ENCODE data around the gene ITPR2. TPM values are rescaled to one million over a fixed set of nuclear protein-coding genes. Genes with fewer than 3 reads are reported as not detected.

The ITPR2 gene
- total and polyA plus RNA-seq, 4 donors = 4.1 to 47.0 (median 26.5) TPM

DNA sequence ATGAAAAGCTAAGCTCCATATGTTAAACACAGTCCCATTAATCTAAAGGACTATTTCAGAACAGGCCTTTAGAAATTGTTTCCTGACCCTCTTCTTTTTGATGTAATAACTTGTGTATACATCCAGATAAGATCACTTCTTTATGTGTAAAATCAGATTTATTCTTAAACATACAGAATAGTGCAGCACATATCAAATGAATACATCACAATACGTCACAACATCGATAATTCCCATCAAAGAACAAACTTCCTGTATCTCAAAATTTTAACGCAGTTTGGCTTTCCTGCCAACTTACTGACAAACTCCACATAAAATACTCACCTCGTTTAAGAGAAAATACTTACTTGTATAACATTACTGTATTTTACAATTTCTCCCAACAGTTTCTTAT is 108.7 kb downstream of the ITPR2 start:
- ATAC-seq (ENCODE audit: insufficient read depth, low FRiP score) = no peak
- DNase-seq = peak in 1 of 3 donors; percentile 21
- TF ChIP-seq CTCF (IDR thresholded peaks at IDR 0.05; ENCODE audit: control extremely low read depth, extremely low read depth) = no peak
- Histone ChIP-seq H3K27me3 (ENCODE audit: control insufficient read depth in 3 of 3, insufficient read depth in 3 of 3, low read length in 2 of 3) (no peaks in the 10 kb centered on the region), H3K27ac (ENCODE audit: low read depth in 1 of 2, low read length in 1 of 2) (no peak overlapping the region), H3K9me3 (ENCODE audit: control insufficient read depth in 4 of 4, insufficient read depth in 3 of 4, low read length in 3 of 4) (no peaks in the 10 kb centered on the region), H3K4me1 (ENCODE audit: control insufficient read depth in 5 of 5, insufficient read depth in 5 of 5, low read length in 5 of 5) (peaks cover 0 to 14% (median 8%) of the 10 kb centered on the region in 5 donors), H3K4me3 (no peak overlapping the region), H3K9ac (ENCODE audit: insufficient read depth in 1 of 2, low read length in 2 of 2) (no peak overlapping the region), H3K36me3 (ENCODE audit: control insufficient read depth in 4 of 4, insufficient read depth in 4 of 4, low read length in 4 of 4) (no peaks in the 10 kb centered on the region)
- WGBS, 2 donors = 53 to 56% methylated on average over 4 of the region's 4 CpGs

DNA sequence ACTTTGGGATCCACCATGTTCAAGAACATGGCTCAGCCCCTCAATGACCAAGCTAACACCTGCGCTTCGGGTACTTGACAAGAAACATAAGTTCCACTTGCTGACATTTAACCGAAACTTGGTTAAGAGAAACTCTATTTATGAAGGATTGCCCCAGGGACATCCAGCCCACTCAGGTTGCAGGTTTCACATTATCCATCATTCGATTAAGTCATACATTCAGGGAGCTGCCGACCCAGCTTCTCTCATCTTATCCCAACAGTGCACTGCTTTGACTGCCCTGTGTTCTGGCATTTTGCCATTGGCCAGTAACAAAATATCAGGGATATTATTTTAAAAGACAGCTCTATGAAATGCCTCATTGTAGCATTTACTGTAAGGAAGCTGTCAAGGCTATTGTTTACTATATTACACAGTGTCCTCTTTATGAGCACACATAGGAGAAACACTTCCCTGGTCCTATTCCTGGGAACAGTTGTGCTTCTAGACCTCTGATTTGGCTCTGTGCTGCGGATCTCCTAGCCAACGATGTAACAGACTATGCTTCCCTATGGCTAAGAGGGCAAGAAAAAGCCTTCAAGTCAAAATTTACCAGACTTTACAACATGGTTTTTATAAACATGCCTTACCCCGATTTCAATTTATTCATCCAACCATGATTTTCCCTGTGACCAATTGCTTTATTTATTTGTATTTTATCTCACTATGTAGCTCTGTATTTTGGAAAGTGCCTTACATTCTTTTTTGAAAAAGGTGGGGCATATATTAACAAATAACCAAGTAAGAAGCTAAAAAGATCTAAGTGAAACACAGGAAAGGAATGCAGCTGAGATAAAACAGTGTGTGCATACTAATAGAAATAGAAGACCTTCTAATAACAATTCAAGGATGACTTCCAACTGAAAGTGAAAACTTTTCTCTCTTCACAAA is 109.3 kb downstream of the ITPR2 start:
- Histone ChIP-seq H3K27ac (ENCODE audit: low read depth in 1 of 2, low read length in 1 of 2) (peak overlapping the region; percentile 29 to 33), H3K4me3 (no peak overlapping the region), H3K4me1 (ENCODE audit: control insufficient read depth in 5 of 5, insufficient read depth in 5 of 5, low read length in 5 of 5) (peaks cover 0 to 14% (median 8%) of the 10 kb centered on the region in 5 donors), H3K36me3 (ENCODE audit: control insufficient read depth in 4 of 4, insufficient read depth in 4 of 4, low read length in 4 of 4) (no peaks in the 10 kb centered on the region), H3K27me3 (ENCODE audit: control insufficient read depth in 3 of 3, insufficient read depth in 3 of 3, low read length in 2 of 3) (no peaks in the 10 kb centered on the region), H3K9ac (ENCODE audit: insufficient read depth in 1 of 2, low read length in 2 of 2) (no peak overlapping the region), H3K9me3 (ENCODE audit: control insufficient read depth in 4 of 4, insufficient read depth in 3 of 4, low read length in 3 of 4) (no peaks in the 10 kb centered on the region)
- DNase-seq = peak in 2 of 3 donors; percentile 32 to 39
- no peak for ATAC-seq (ENCODE audit: insufficient read depth, low FRiP score)
- no peak for TF ChIP-seq CTCF (IDR thresholded peaks at IDR 0.05; ENCODE audit: control extremely low read depth, extremely low read depth)
- WGBS, 2 donors = 72 to 80% methylated on average over 8 of the region's 8 CpGs

- Histone ChIP-seq H3K9me3 (ENCODE audit: control insufficient read depth in 4 of 4, insufficient read depth in 3 of 4, low read length in 3 of 4) (no peaks in the 10 kb centered on the region), H3K4me1 (ENCODE audit: control insufficient read depth in 5 of 5, insufficient read depth in 5 of 5, low read length in 5 of 5) (peaks cover 0 to 14% (median 2%) of the 10 kb centered on the region in 5 donors), H3K4me3 (no peak overlapping the region), H3K27me3 (ENCODE audit: control insufficient read depth in 3 of 3, insufficient read depth in 3 of 3, low read length in 2 of 3) (no peaks in the 10 kb centered on the region), H3K27ac (ENCODE audit: low read depth in 1 of 2, low read length in 1 of 2) (no peak overlapping the region), H3K36me3 (ENCODE audit: control insufficient read depth in 4 of 4, insufficient read depth in 4 of 4, low read length in 4 of 4) (peaks cover 0 to 1% (median 0%) of the 10 kb centered on the region in 4 donors), H3K9ac (ENCODE audit: insufficient read depth in 1 of 2, low read length in 2 of 2) (no peak overlapping the region)
- TF ChIP-seq CTCF (IDR thresholded peaks at IDR 0.05; ENCODE audit: control extremely low read depth, extremely low read depth) = no peak
- ATAC-seq (ENCODE audit: insufficient read depth, low FRiP score) = no peak
- DNase-seq = peak; percentile 32 to 67 (median 61)
- 49 to 67% methylated on average over 2 of the region's 2 CpGs for WGBS, 2 donors
Measured at GRCh38 chr12:26721800-26722199, 111.2 kb downstream of the ITPR2 start.
